ENCODE results near the gene ZSCAN10.
A peak's percentile ranks its signal among the peaks of the same experiment; 100 is the strongest.
"Not testable (repeated sequence)": the region's sequence is repeated elsewhere in the genome, so short reads cannot be mapped to it uniquely, and the experiment has no call there.

ZSCAN10 gene

GRCh38 chr16:3059041-3059722 is 39.9 kb downstream of the ZSCAN10 start:
- DNase-seq = peak; percentile 80

- no peak for DNase-seq
These were observed 40.7 kb downstream of the ZSCAN10 start for GRCh38 chr16:3058139-3059030.

- no peak for DNase-seq
These were observed 41.6 kb downstream of the ZSCAN10 start for GRCh38 chr16:3057181-3058138.

- no peak for DNase-seq
These were observed 42.5 kb downstream of the ZSCAN10 start for GRCh38 chr16:3056336-3057180.

- DNase-seq = not testable (repeated sequence)
These were observed 43.4 kb downstream of the ZSCAN10 start for GRCh38 chr16:3055734-3056115.

- no peak for DNase-seq
These were observed 43.9 kb downstream of the ZSCAN10 start for GRCh38 chr16:3054965-3055733.

GRCh38 chr16:3053330-3053710 is 45.8 kb downstream of the ZSCAN10 start:
- not testable (repeated sequence) for DNase-seq

- DNase-seq = not testable (repeated sequence)
These were observed 46.3 kb downstream of the ZSCAN10 start for GRCh38 chr16:3052571-3053329.

GRCh38 chr16:3051494-3051893 is 47.6 kb downstream of the ZSCAN10 start:
- DNase-seq = no peak

GRCh38 chr16:3051009-3051408 is 48.1 kb downstream of the ZSCAN10 start:
- no peak for DNase-seq

- no peak for DNase-seq
These were observed 48.6 kb downstream of the ZSCAN10 start for GRCh38 chr16:3050487-3050886.

- DNase-seq = no peak
These were observed 49.1 kb downstream of the ZSCAN10 start for GRCh38 chr16:3049921-3050481.

GRCh38 chr16:3047387-3047720 is 51.7 kb downstream of the ZSCAN10 start:
- no peak for DNase-seq

GRCh38 chr16:3046641-3047386 is 52.3 kb downstream of the ZSCAN10 start:
- DNase-seq = no peak

GRCh38 chr16:3045758-3046640 is 53.1 kb downstream of the ZSCAN10 start, which contains the start of gene MMP25:
Gene MMP25 (plus strand): TSS chr16:3046561. CDS start chr16:3046918, 357 bp downstream.
- no peak for DNase-seq

GRCh38 chr16:3044708-3045107 is 54.4 kb downstream of the ZSCAN10 start:
- no peak for DNase-seq

GRCh38 chr16:3042376-3042775 is 56.7 kb downstream of the ZSCAN10 start:
- DNase-seq = no peak

GRCh38 chr16:3038896-3039295 is 60.2 kb downstream of the ZSCAN10 start:
- no peak for DNase-seq

Measured in activated T-cell treated with anti-CD3 and anti-CD28 coated beads for 4 hours (primary cell).